Astrocyte (in vitro differentiated cells and primary cell): Measurements from ENCODE around the gene ALPP. TPM values are rescaled to one million over a fixed set of nuclear protein-coding genes. Genes with fewer than 3 reads are reported as not detected.
"Not testable (repeated sequence)": the region's sequence is repeated elsewhere in the genome, so short reads cannot be mapped to it uniquely, and the experiment has no call there.

ENCODE experiments used
- DNase-seq: peaks from one replicate; pipeline ENCODE4 v3.0.0-alpha.2; 2010; ENCODE audit warnings: low read depth
- FAIRE-seq: peaks from 2 replicates; lab custom pipeline; 2011; peaks lifted over from hg19 to GRCh38; lab: Jason Lieb, UNC
- H2AFZ ChIP-seq: 2 replicates; pipeline ENCODE4 v1.6.0; 2012; ENCODE audit warnings: low read depth, low read length, inconsistent platforms
- H3K27ac ChIP-seq: 2 replicates; pipeline ENCODE4 v1.5.1; 2011; ENCODE audit warnings: low read depth, low read length, inconsistent platforms
- H3K27me3 ChIP-seq: 2 replicates; pipeline ENCODE4 v1.6.0; 2011; ENCODE audit warnings: low read length, inconsistent platforms; ENCODE audit not compliant: insufficient read depth
- H3K36me3 ChIP-seq: 2 replicates; pipeline ENCODE4 v1.5.1; 2011; ENCODE audit warnings: low read length, inconsistent platforms; ENCODE audit not compliant: insufficient read depth
- H3K4me1 ChIP-seq: 2 replicates; pipeline ENCODE4 v1.5.1; 2011; ENCODE audit warnings: low read length, inconsistent platforms; ENCODE audit not compliant: insufficient read depth
- H3K4me2 ChIP-seq: 2 replicates; pipeline ENCODE4 v1.6.0; 2012; ENCODE audit warnings: low read length, inconsistent platforms
- H3K4me3 ChIP-seq: 2 replicates; pipeline ENCODE4 v1.5.1; 2011; ENCODE audit warnings: low read depth, mild to moderate bottlenecking, low read length, inconsistent platforms; ENCODE audit not compliant: insufficient read depth
- H3K79me2 ChIP-seq: 2 replicates; pipeline ENCODE4 v1.6.0; 2012; ENCODE audit warnings: mild to moderate bottlenecking, low read length, inconsistent platforms; ENCODE audit not compliant: insufficient read depth
- H3K9ac ChIP-seq: 2 replicates; pipeline ENCODE4 v1.6.0; 2012; ENCODE audit warnings: mild to moderate bottlenecking, low read length, inconsistent platforms
- H3K9me3 ChIP-seq: 2 replicates; pipeline ENCODE4 v1.5.1; 2012; ENCODE audit warnings: low read depth, mild to moderate bottlenecking, low read length, inconsistent platforms; ENCODE audit not compliant: insufficient read depth
- H4K20me1 ChIP-seq: 2 replicates; pipeline ENCODE4 v1.6.0; 2012; ENCODE audit warnings: low read length, inconsistent platforms; ENCODE audit not compliant: insufficient read depth
- H3K27ac Mint-ChIP-seq: one replicate; pipeline ENCODE4 v1.8.0; 2021; ENCODE audit warnings: mild to moderate bottlenecking, mixed read lengths; ENCODE audit not compliant: unreplicated experiment
- H3K27me3 Mint-ChIP-seq: one replicate; pipeline ENCODE4 v1.8.0; 2021; ENCODE audit warnings: low read depth, mixed read lengths; ENCODE audit not compliant: unreplicated experiment
- H3K36me3 Mint-ChIP-seq: one replicate; pipeline ENCODE4 v1.8.0; 2021; ENCODE audit warnings: low read depth, mixed read lengths; ENCODE audit not compliant: unreplicated experiment
- H3K4me1 Mint-ChIP-seq: one replicate; pipeline ENCODE4 v1.8.0; 2021; ENCODE audit warnings: low read depth, mixed read lengths; ENCODE audit not compliant: unreplicated experiment
- H3K4me3 Mint-ChIP-seq: one replicate; pipeline ENCODE4 v1.8.0; 2021; ENCODE audit warnings: mild to moderate bottlenecking, moderate library complexity, mixed read lengths; ENCODE audit not compliant: unreplicated experiment
- H3K9me3 Mint-ChIP-seq: one replicate; pipeline ENCODE4 v1.8.0; 2021; ENCODE audit warnings: mild to moderate bottlenecking, mixed read lengths; ENCODE audit not compliant: unreplicated experiment
- CTCF ChIP-seq: IDR thresholded peaks from 2 replicates; pipeline ENCODE4 v1.5.1; 2011; ENCODE audit warnings: low read depth, mild to moderate bottlenecking, inconsistent platforms, low read length, moderate library complexity; ENCODE audit not compliant: insufficient read depth
- EZH2 ChIP-seq: IDR thresholded peaks from 2 replicates; pipeline ENCODE4 v1.6.1; 2012; ENCODE audit warnings: mild to moderate bottlenecking, low read length, inconsistent platforms; ENCODE audit not compliant: insufficient read depth
- total RNA-seq: library from RNA; stranded (reverse); gene quantifications from 2 replicates; pipeline ENCODE4 v1.2.1, GENCODE V29; 2021

The ALPP gene
- total RNA-seq, 1 donor from 2014 or later = 0.32 TPM

GRCh38 chr2:232354069-232354468 lies 24.5 kb upstream of the ALPP start:
- no peak for TF ChIP-seq CTCF
- no peaks in the 10 kb centered on the region for H3K4me1 ChIP-seq
- H3K36me3 ChIP-seq = no peaks in the 10 kb centered on the region
- peaks cover 28% of the 10 kb centered on the region for H3K27me3 Mint-ChIP-seq
- H3K79me2 ChIP-seq = no peaks in the 10 kb centered on the region
- H3K4me3 Mint-ChIP-seq = no peak overlapping the region
- H3K9me3 ChIP-seq = no peaks in the 10 kb centered on the region
- no peak overlapping the region for H3K9ac ChIP-seq
- DNase-seq (no peak), FAIRE-seq (no peak)
- H4K20me1 ChIP-seq = no peaks in the 10 kb centered on the region
- no peaks in the 10 kb centered on the region for H3K4me1 Mint-ChIP-seq
- no peak overlapping the region for H3K27ac ChIP-seq
- no peaks in the 10 kb centered on the region for H3K36me3 Mint-ChIP-seq
- H2AFZ ChIP-seq = no peak overlapping the region
- peaks cover 9% of the 10 kb centered on the region for H3K9me3 Mint-ChIP-seq
- no peak overlapping the region for H3K4me2 ChIP-seq
- no peak overlapping the region for H3K27ac Mint-ChIP-seq
- no peak overlapping the region for H3K4me3 ChIP-seq
- H3K27me3 ChIP-seq = peaks cover 41% of the 10 kb centered on the region

- H3K36me3 Mint-ChIP-seq = no peaks in the 10 kb centered on the region
- TF ChIP-seq CTCF = no peak
- no peak for TF ChIP-seq EZH2
- Histone ChIP-seq H4K20me1 (no peaks in the 10 kb centered on the region), H3K27ac (no peak overlapping the region), H3K9ac (no peak overlapping the region), H3K9me3 (no peaks in the 10 kb centered on the region), H3K36me3 (no peaks in the 10 kb centered on the region), H3K27me3 (no peaks in the 10 kb centered on the region), H3K79me2 (no peaks in the 10 kb centered on the region), H3K4me3 (no peak overlapping the region), H3K4me2 (no peak overlapping the region), H2AFZ (no peak overlapping the region), H3K4me1 (peaks cover 5% of the 10 kb centered on the region)
- H3K4me1 Mint-ChIP-seq = peaks cover 11% of the 10 kb centered on the region
- H3K4me3 Mint-ChIP-seq = no peak overlapping the region
- DNase-seq (no peak), FAIRE-seq (no peak)
- peaks cover 4% of the 10 kb centered on the region for H3K9me3 Mint-ChIP-seq
- H3K27ac Mint-ChIP-seq = no peak overlapping the region
- H3K27me3 Mint-ChIP-seq = peaks cover 9% of the 10 kb centered on the region
Measured at GRCh38 chr2:232361646-232362045, 16.9 kb upstream of the ALPP start.

- no peaks in the 10 kb centered on the region for H3K27me3 ChIP-seq
- FAIRE-seq = no peak
- H3K9me3 Mint-ChIP-seq = peaks cover 3% of the 10 kb centered on the region
Measured at GRCh38 chr2:232362174-232362900, 16.2 kb upstream of the ALPP start.

GRCh38 chr2:232363064-232363783 lies 15.3 kb upstream of the ALPP start:
- H3K9me3 ChIP-seq, H3K27me3 ChIP-seq, H3K27me3 Mint-ChIP-seq, H3K27ac ChIP-seq, H3K36me3 Mint-ChIP-seq, H3K4me2 ChIP-seq, H3K27ac Mint-ChIP-seq, H3K36me3 ChIP-seq, H3K79me2 ChIP-seq, H3K9me3 Mint-ChIP-seq, H3K4me3 ChIP-seq, H3K4me1 ChIP-seq, H3K9ac ChIP-seq, H4K20me1 ChIP-seq, DNase-seq, FAIRE-seq, H2AFZ ChIP-seq, H3K4me3 Mint-ChIP-seq: not testable (repeated sequence)
- H3K4me1 Mint-ChIP-seq = peaks cover 11% of the 10 kb centered on the region

More at GRCh38 chr2:232362174-232362900, 16.2 kb upstream of the ALPP start:
- Histone ChIP-seq H3K27ac (no peak overlapping the region), H3K9me3 (no peaks in the 10 kb centered on the region), H2AFZ (no peak overlapping the region), H3K9ac (no peak overlapping the region), H3K36me3 (no peaks in the 10 kb centered on the region), H3K4me1 (peaks cover 5% of the 10 kb centered on the region), H3K79me2 (no peaks in the 10 kb centered on the region), H4K20me1 (no peaks in the 10 kb centered on the region), H3K4me2 (no peak overlapping the region), H3K4me3 (no peak overlapping the region)
- Mint-ChIP-seq H3K27ac (no peak overlapping the region), H3K4me1 (peaks cover 11% of the 10 kb centered on the region), H3K4me3 (no peak overlapping the region), H3K27me3 (peaks cover 6% of the 10 kb centered on the region), H3K36me3 (no peaks in the 10 kb centered on the region)
- TF ChIP-seq EZH2 = no peak
- no peak for DNase-seq
